Fibroblast of pulmonary artery (primary cell): ENCODE measurements around the gene UBL3.

Experiments
- DNase-seq: peaks from one replicate; pipeline ENCODE4 v3.0.0-alpha.2; 2010; ENCODE audit warnings: low read depth
- H3K4me3 ChIP-seq: replicated peaks from 2 replicates; pipeline ENCODE4 v1.5.1; 2011; ENCODE audit warnings: low read depth, mild to moderate bottlenecking, control low read depth, low read length, moderate library complexity
- TF ChIP-seq, protein P1 (sequence below): IDR thresholded peaks from 2 replicates; pipeline ENCODE4 v1.5.1; 2011; ENCODE audit warnings: mild to moderate bottlenecking, control low read depth, low read length, inconsistent platforms; ENCODE audit errors: missing control alignments

The UBL3 gene

DNA sequence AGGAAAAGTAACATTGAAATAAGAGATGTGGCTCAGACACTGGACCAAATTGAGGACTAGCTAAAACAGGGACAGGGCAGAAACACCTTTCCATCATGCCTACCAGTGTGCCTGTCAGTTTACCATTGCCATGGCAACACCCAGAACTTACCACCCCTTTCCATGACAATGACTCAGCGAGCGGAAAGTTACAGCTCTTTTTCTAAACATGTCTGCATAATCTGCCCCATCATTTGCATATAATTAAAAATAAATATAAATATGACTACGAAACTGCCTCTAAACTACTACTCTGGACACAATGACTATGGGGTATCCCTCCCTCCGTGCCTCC is 96.0 kb downstream of the UBL3 start:
- TF ChIP-seq, protein P1, sequence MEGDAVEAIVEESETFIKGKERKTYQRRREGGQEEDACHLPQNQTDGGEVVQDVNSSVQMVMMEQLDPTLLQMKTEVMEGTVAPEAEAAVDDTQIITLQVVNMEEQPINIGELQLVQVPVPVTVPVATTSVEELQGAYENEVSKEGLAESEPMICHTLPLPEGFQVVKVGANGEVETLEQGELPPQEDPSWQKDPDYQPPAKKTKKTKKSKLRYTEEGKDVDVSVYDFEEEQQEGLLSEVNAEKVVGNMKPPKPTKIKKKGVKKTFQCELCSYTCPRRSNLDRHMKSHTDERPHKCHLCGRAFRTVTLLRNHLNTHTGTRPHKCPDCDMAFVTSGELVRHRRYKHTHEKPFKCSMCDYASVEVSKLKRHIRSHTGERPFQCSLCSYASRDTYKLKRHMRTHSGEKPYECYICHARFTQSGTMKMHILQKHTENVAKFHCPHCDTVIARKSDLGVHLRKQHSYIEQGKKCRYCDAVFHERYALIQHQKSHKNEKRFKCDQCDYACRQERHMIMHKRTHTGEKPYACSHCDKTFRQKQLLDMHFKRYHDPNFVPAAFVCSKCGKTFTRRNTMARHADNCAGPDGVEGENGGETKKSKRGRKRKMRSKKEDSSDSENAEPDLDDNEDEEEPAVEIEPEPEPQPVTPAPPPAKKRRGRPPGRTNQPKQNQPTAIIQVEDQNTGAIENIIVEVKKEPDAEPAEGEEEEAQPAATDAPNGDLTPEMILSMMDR, result no peak
- DNase-seq, result peak; percentile 39
- H3K4me3 ChIP-seq, result no peak overlapping the region

DNA sequence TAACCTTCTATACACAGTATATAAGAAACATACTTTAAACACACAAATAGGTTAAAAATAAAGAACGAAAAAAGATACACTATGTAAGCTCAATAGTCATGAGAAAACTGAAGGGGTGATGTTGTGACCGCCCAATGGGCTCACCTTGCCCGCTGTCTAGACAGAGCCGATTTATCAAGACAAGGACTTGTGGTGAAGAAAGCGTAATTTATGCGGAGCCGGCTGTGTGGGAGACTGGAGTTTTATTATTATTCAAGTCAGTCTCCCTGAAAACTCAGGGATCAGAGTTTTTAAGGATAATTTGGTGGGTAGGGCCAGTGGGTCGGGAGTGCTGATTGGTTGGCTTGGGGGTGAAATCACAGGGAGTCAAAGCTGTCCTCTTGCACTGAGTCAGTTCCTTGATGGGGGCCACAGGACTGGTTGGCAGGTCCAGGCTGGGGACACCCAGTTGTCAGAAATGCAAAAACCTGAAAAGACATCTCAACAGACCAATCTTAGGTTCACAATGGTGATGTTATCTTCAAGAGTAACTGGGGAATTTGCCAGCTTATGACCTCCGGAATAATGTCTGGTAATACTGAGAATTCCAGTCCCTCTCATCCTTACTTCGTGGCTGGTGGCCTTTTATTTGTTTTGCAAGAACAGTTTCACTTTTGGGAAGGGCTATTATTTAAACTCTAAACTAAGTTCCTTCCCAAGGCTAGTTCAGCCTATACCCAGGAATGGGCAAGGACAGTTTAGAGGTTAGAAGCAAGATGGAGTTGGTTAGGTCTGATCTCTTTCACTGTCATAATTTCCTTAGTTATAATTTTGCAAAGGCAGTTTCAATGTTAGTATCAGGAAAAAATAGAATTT is 96.6 kb downstream of the UBL3 start:
- no peak overlapping the region for H3K4me3 ChIP-seq
- TF ChIP-seq, protein P1, result no peak
- DNase-seq, result no peak

DNA sequence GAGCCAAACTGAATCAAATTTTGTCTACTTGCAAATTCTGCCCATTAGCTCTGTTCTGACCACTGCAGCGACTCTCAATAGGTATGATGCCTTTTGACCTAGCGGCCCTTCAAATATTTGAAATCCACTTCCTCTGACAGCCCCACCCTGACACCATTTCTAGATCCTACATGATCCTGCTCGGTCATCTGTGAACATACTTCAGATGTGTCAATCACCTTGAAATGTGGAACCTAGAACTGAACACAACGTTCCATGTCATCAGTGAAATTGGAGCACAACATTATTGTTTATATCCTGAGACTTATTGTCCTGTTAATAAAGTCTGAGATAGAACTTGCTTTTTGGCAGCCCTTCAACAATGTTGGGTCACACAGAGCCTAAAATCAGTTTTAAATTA is 98.2 kb downstream of the UBL3 start:
- no peak for DNase-seq
- H3K4me3 ChIP-seq, result no peak overlapping the region
- TF ChIP-seq, protein P1, result no peak

DNA sequence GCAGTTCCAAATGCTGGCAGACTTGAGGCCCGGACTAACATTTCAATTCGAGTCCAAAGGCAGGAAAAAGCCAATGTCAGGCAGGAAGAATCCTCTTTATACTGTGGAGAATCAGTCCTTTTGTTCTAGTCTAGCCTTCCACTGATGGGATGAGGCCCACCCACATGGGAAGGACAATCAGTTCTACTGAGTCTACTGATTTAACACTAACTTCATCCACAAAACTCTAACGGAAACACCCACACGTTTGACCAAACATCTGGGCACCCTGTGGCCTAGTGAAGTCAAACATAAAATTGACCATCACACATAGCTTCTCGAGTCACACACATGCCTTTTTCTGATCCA is 100.3 kb downstream of the UBL3 start:
- no peak overlapping the region for H3K4me3 ChIP-seq
- TF ChIP-seq, protein P1, result no peak
- no peak for DNase-seq

DNA sequence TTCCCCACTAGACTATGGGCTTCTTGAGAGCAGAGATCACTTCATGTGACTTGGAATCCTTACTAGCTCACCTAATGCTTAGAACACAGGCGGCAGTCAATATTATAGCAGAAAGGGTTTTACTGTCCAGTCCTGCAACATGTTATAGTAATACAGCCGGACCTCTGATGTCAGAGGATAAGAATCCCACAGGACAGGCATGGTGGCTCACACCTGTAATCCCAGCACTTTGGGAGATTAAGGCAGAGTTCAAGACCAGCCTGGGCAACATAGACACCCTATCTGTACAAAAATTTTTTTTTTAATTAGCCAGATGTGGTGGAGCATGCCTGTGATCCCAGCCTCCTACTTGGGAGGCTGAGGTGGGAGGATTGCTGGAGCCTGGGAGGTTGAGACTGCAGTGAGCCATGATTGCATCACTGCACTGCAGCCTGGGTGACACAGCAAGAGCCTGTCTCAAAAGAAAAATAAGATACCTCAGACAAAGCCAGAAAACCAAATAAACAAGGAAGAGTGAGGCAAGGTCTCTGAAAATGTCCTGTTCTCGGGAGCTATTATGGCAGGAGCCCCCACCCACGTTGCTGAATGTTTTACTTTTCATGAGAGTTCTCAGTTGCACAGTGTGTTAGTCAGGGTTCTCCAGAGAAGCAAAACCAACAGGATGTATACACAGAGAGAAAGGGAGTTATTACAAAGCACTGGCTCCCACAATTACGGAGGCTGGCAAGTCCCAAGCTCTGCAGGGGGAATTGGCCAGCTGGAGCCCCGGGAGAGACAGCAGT is 100.8 kb downstream of the UBL3 start:
- DNase-seq, result peak; percentile 4
- no peak overlapping the region for H3K4me3 ChIP-seq
- TF ChIP-seq, protein P1, result no peak

DNA sequence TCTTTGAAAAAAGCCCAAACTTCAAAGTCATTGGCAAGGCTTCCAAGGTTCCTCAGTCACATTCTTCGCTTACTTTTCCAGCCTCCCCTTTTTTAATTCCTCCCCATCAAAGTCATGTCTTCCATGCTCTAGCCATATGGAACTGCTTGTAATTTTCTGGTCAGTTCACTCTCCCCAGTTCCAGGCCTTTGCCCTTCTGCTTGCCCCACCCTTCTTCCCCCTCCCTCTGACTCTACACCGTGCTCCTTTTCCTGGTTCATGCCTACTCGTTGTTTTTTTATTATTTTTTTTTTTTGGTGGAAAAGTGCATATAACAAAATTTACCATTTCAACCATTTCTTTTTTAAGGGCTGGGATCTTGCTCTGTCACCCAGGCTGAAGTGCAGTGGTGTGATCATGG is 102.3 kb downstream of the UBL3 start:
- no peak overlapping the region for H3K4me3 ChIP-seq
- no peak for DNase-seq
- TF ChIP-seq, protein P1, result no peak
